HCT116 (cell line): ENCODE results near the gene MFGE8. TPM values are rescaled to one million over a fixed set of nuclear protein-coding genes. Genes with fewer than 3 reads are reported as not detected.
"Not testable (repeated sequence)": the region's sequence is repeated elsewhere in the genome, so short reads cannot be mapped to it uniquely, and the experiment has no call there.

ENCODE experiments used
- ATAC-seq: fragments of 200-7000 bp; cut with Tn5 transposase; 2 replicates; pipeline ENCODE4 v1.9.1; 2020; ENCODE audit warnings: mild to moderate bottlenecking, moderate library complexity
- BruUV-seq: library from RNA; stranded (reverse); fragments of 400-500 nt; replicated peaks from 2 replicates; lab custom pipeline; 2021; lab: Mats Ljungman, UMichigan
- CTCF ChIA-PET: fragments of 300-600 bp; sonication (Branson Sonifier 250); formaldehyde crosslinking; loops from one replicate; lab custom pipeline; 2021; ENCODE audit warnings: antibody characterized with exemption; lab: Charles Lee
- POLR2A ChIA-PET: fragments of 300-600, 350-600 bp; sonication (Branson Sonifier 250); formaldehyde crosslinking; loops from one replicate; lab custom pipeline; 2021; ENCODE audit warnings: antibody characterized with exemption; lab: Charles Lee
- RAD21 ChIA-PET, 2 experiments: fragments of 300-600 bp; sonication (Branson Sonifier 250); formaldehyde crosslinking; loops; one replicate each; lab custom pipeline; 2023; ENCODE audit warnings: low total read pairs in 2 of 2; ENCODE audit not compliant: uncharacterized antibody in 2 of 2, unreplicated experiment in 2 of 2, low non-redundant PET in 1 of 2; lab: Charles Lee
- DNase-seq: peaks from one replicate; pipeline ENCODE4 v3.0.0-alpha.2; 2010; ENCODE audit warnings: low read depth, low spot score
- H2AFZ ChIP-seq: fragments of 200-600 bp; shearing (Covaris generic), sonication (generic); 2 replicates; pipeline ENCODE4 v1.6.1; 2017; ENCODE audit warnings: low read depth, mixed run types, mixed read lengths, antibody characterized with exemption, low read length; ENCODE audit not compliant: poor library complexity, severe bottlenecking
- H3K27ac ChIP-seq: 2 replicates; pipeline ENCODE4 v1.5.1; 2012; ENCODE audit warnings: low read depth, low read length
- H3K27me3 ChIP-seq: fragments of 200-600 bp; sonication (generic); 2 replicates; pipeline ENCODE4 v1.6.1; 2016; ENCODE audit warnings: mixed run types, low read length, mixed read lengths; ENCODE audit not compliant: insufficient read depth
- H3K36me3 ChIP-seq, 2 experiments: fragments of 200-500 bp in 1 of 2; fragments of 200-600 bp in 1 of 2; sonication (Bioruptor generic) in 1 of 2; sonication (generic) in 1 of 2; 2 replicates each; pipeline versions ENCODE4 v1.5.1 to v1.6.1; 2014 to 2016; ENCODE audit warnings: low read length in 2 of 2, inconsistent platforms in 1 of 2, mixed read lengths in 1 of 2, mixed run types in 1 of 2; ENCODE audit not compliant: insufficient read depth in 2 of 2, control insufficient read depth in 1 of 2
- H3K4me1 ChIP-seq, 2 experiments: fragments of 200-600 bp in 1 of 2; sonication (generic) in 1 of 2; 2 replicates each; pipeline versions ENCODE4 v1.5.1 to v1.6.1; 2012 to 2017; ENCODE audit warnings: low read length in 2 of 2, inconsistent platforms in 1 of 2, mild to moderate bottlenecking in 1 of 2, mixed read lengths in 1 of 2, mixed run types in 1 of 2, moderate library complexity in 1 of 2; ENCODE audit not compliant: insufficient read depth in 2 of 2, control insufficient read depth in 1 of 2
- H3K4me2 ChIP-seq: fragments of 200-600 bp; sonication (generic); 2 replicates; pipeline ENCODE4 v1.6.1; 2017; ENCODE audit warnings: mixed run types, low read length, mixed read lengths
- H3K4me3 ChIP-seq, 2 experiments: fragments of 200-600 bp in 1 of 2; sonication (generic) in 1 of 2; replicated peaks in 1 of 2; 2 replicates each; pipeline ENCODE4 v1.5.1; 2011 to 2016; ENCODE audit warnings: low read length in 2 of 2, control low read depth in 1 of 2, low read depth in 1 of 2, mild to moderate bottlenecking in 1 of 2, mixed read lengths in 1 of 2, mixed run types in 1 of 2
- H3K79me2 ChIP-seq: fragments of 200-600 bp; sonication (generic); 2 replicates; pipeline ENCODE4 v1.6.1; 2017; ENCODE audit warnings: mild to moderate bottlenecking, mixed run types, low read length, moderate library complexity, mixed read lengths; ENCODE audit not compliant: insufficient read depth
- H3K9ac ChIP-seq: fragments of 200-600 bp; sonication (generic); 2 replicates; pipeline ENCODE4 v1.6.1; 2016; ENCODE audit warnings: low read length, mixed read lengths
- H3K9me2 ChIP-seq: fragments of 200-600 bp; sonication (generic), shearing (Covaris generic); 2 replicates; pipeline ENCODE4 v1.6.1; 2017; ENCODE audit warnings: mixed run types, mild to moderate bottlenecking, moderate library complexity; ENCODE audit not compliant: insufficient read depth
- H3K9me3 ChIP-seq, 2 experiments: fragments of 200-500 bp in 1 of 2; fragments of 200-600 bp in 1 of 2; sonication (Bioruptor generic) in 1 of 2; sonication (generic) in 1 of 2; 2 replicates each; pipeline ENCODE4 v1.6.1; 2014 to 2017; ENCODE audit warnings: low read length in 2 of 2, mixed read lengths in 2 of 2, inconsistent platforms in 1 of 2, low read depth in 1 of 2, mild to moderate bottlenecking in 1 of 2, mixed run types in 1 of 2, moderate library complexity in 1 of 2; ENCODE audit not compliant: control insufficient read depth in 1 of 2, insufficient read depth in 1 of 2
- H4K20me1 ChIP-seq: fragments of 200-600 bp; sonication (generic), shearing (Covaris generic); 2 replicates; pipeline ENCODE4 v1.6.1; 2017; ENCODE audit warnings: mixed run types, mild to moderate bottlenecking, moderate library complexity; ENCODE audit not compliant: insufficient read depth
- CBX3 ChIP-seq: IDR thresholded peaks from 2 replicates; pipeline ENCODE4 v1.6.1; 2012; ENCODE audit warnings: low read depth
- CEBPB ChIP-seq: IDR thresholded peaks from 2 replicates; pipeline ENCODE4 v1.6.1; 2012; ENCODE audit warnings: low read depth
- EGR1 ChIP-seq: IDR thresholded peaks from 2 replicates; pipeline ENCODE4 v1.6.1; 2012; ENCODE audit warnings: low read depth
- ELF1 ChIP-seq: IDR thresholded peaks from 2 replicates; pipeline ENCODE4 v1.6.1; 2012; ENCODE audit warnings: low read depth, borderline replicate concordance
- EZH2 ChIP-seq: fragments of 200-600 bp; sonication (generic); IDR thresholded peaks from 2 replicates; pipeline ENCODE4 v1.6.1; 2017; ENCODE audit warnings: antibody characterized with exemption, mixed run types
- MAX ChIP-seq: IDR thresholded peaks from 2 replicates; pipeline ENCODE4 v1.6.1; 2012
- POLR2AphosphoS5 ChIP-seq: IDR thresholded peaks from 2 replicates; pipeline ENCODE4 v1.6.1; 2011; ENCODE audit warnings: mild to moderate bottlenecking, low read depth, low read length, moderate library complexity
- SIN3A ChIP-seq: IDR thresholded peaks from 2 replicates; pipeline ENCODE4 v1.6.1; 2012; ENCODE audit warnings: low read depth
- SRF ChIP-seq: IDR thresholded peaks from 2 replicates; pipeline ENCODE4 v1.6.1; 2012; ENCODE audit warnings: low read depth
- YY1 ChIP-seq: IDR thresholded peaks from 2 replicates; pipeline ENCODE4 v1.6.1; 2011; ENCODE audit warnings: low read length, low read depth, moderate library complexity, mild to moderate bottlenecking; ENCODE audit not compliant: insufficient replicate concordance; ENCODE audit errors: extremely low read depth
- ZBTB33 ChIP-seq: IDR thresholded peaks from 2 replicates; pipeline ENCODE4 v1.6.1; 2011; ENCODE audit warnings: mild to moderate bottlenecking, low read length, moderate library complexity; ENCODE audit not compliant: insufficient replicate concordance; ENCODE audit errors: extremely low read depth
- intact Hi-C: fragments of 100-400 bp; cut with micrococcal nuclease; formaldehyde crosslinking; loops from 2 replicates; pipeline ENCODE4 v1.10.0; 2022
- total RNA-seq: library from RNA; stranded (reverse); gene quantifications from one replicate; pipeline ENCODE4 v1.2.1, GENCODE V29; 2021; ENCODE audit not compliant: unreplicated experiment
- TF ChIP-seq, protein P1 (sequence below): IDR thresholded peaks from 2 replicates; pipeline ENCODE4 v1.6.1; 2012
- TF ChIP-seq, protein P2 (sequence below): IDR thresholded peaks from 2 replicates; pipeline ENCODE4 v1.6.1; 2012; ENCODE audit warnings: low read depth

MFGE8 gene
- total RNA-seq, 1 experiment from 2014 or later: 70.7 TPM

- H3K36me3 ChIP-seq, H3K4me2 ChIP-seq, POLR2A ChIA-PET, RAD21 ChIA-PET, H3K4me3 ChIP-seq, DNase-seq, H3K4me1 ChIP-seq, CTCF ChIA-PET, H3K27me3 ChIP-seq, ATAC-seq, H3K27ac ChIP-seq, H3K9ac ChIP-seq, H4K20me1 ChIP-seq, intact Hi-C loops, BruUV-seq, H3K9me2 ChIP-seq, H3K9me3 ChIP-seq, H2AFZ ChIP-seq, H3K79me2 ChIP-seq: not testable (repeated sequence)
- 0 out of 2 replicates have a peak, but pooled peaks have one; percentile 35 for TF ChIP-seq CBX3
Observed at GRCh38 chr15:88934449-88934848, 21.3 kb upstream of the MFGE8 start.

- ChIA-PET RAD21 (no interaction called here), CTCF (no interaction called here), POLR2A (no interaction called here)
- Histone ChIP-seq H3K9me3 (no peaks in the 10 kb centered on the region), H3K4me3 (no peak overlapping the region), H4K20me1 (no peaks in the 10 kb centered on the region), H3K79me2 (no peaks in the 10 kb centered on the region), H3K36me3 (no peaks in the 10 kb centered on the region), H2AFZ (no peak overlapping the region), H3K4me1 (peaks cover 5 to 7% of the 10 kb centered on the region in 2 experiments; a peak in 3 of 4 replicates), H3K9ac (no peak overlapping the region), H3K27ac (no peak overlapping the region), H3K9me2 (0 out of 2 replicates have a peak, but pooled peaks cover 3% of the 10 kb centered on the region), H3K27me3 (no peaks in the 10 kb centered on the region), H3K4me2 (no peak overlapping the region)
- no peak for DNase-seq
- TF ChIP-seq, protein P1, sequence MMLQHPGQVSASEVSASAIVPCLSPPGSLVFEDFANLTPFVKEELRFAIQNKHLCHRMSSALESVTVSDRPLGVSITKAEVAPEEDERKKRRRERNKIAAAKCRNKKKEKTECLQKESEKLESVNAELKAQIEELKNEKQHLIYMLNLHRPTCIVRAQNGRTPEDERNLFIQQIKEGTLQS: no peak
- TF ChIP-seq CEBPB (no peak), MAX (no peak), YY1 (no peak), ZBTB33 (no peak), POLR2AphosphoS5 (no peak), EGR1 (no peak), EZH2 (no peak), SRF (no peak), CBX3 (no peak), SIN3A (no peak), ELF1 (no peak)
- TF ChIP-seq, protein P2, sequence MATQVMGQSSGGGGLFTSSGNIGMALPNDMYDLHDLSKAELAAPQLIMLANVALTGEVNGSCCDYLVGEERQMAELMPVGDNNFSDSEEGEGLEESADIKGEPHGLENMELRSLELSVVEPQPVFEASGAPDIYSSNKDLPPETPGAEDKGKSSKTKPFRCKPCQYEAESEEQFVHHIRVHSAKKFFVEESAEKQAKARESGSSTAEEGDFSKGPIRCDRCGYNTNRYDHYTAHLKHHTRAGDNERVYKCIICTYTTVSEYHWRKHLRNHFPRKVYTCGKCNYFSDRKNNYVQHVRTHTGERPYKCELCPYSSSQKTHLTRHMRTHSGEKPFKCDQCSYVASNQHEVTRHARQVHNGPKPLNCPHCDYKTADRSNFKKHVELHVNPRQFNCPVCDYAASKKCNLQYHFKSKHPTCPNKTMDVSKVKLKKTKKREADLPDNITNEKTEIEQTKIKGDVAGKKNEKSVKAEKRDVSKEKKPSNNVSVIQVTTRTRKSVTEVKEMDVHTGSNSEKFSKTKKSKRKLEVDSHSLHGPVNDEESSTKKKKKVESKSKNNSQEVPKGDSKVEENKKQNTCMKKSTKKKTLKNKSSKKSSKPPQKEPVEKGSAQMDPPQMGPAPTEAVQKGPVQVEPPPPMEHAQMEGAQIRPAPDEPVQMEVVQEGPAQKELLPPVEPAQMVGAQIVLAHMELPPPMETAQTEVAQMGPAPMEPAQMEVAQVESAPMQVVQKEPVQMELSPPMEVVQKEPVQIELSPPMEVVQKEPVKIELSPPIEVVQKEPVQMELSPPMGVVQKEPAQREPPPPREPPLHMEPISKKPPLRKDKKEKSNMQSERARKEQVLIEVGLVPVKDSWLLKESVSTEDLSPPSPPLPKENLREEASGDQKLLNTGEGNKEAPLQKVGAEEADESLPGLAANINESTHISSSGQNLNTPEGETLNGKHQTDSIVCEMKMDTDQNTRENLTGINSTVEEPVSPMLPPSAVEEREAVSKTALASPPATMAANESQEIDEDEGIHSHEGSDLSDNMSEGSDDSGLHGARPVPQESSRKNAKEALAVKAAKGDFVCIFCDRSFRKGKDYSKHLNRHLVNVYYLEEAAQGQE: no peak
- ATAC-seq: no peak
- no TSS peak for BruUV-seq
- intact Hi-C loops: no loop called here
Observed at GRCh38 chr15:88932875-88933330, 19.7 kb upstream of the MFGE8 start.
